Ishikawa (cell line): ENCODE data around the gene SPRN.

Experiments used
- CREB1 ChIP-seq: IDR thresholded peaks from 2 replicates; pipeline ENCODE4 v1.6.1; 2012; ENCODE audit warnings: low read depth
- FOXM1 ChIP-seq: IDR thresholded peaks from 2 replicates; pipeline ENCODE4 v1.6.1; 2012; ENCODE audit warnings: low read depth, borderline replicate concordance
- RAD21 ChIP-seq: IDR thresholded peaks from 2 replicates; pipeline ENCODE4 v1.6.1; 2012; ENCODE audit warnings: low read depth
- REST ChIP-seq: IDR thresholded peaks from 2 replicates; pipeline ENCODE4 v1.6.1; 2012; ENCODE audit warnings: low read depth, mild to moderate bottlenecking
- TAF1 ChIP-seq: IDR thresholded peaks from 2 replicates; pipeline ENCODE4 v1.6.1; 2012; ENCODE audit warnings: low read depth, mild to moderate bottlenecking
- TCF12 ChIP-seq: IDR thresholded peaks from 2 replicates; pipeline ENCODE4 v1.6.1; 2012; ENCODE audit warnings: low read depth
- ZBTB7A ChIP-seq: IDR thresholded peaks from 2 replicates; pipeline ENCODE4 v1.6.1; 2012; ENCODE audit warnings: low read depth

- no peak for TF ChIP-seq REST
- no peak for TF ChIP-seq TAF1
- TF ChIP-seq ZBTB7A: no peak
- TF ChIP-seq CREB1: no peak
- no peak for TF ChIP-seq FOXM1
- TF ChIP-seq RAD21: no peak
- no peak for TF ChIP-seq TCF12
Measured at GRCh38 chr10:133403784-133404183, 20.6 kb downstream of the SPRN start.
